Body of pancreas (tissue), 4 donors: ENCODE results near the gene FAM76B.

Experiments
- POLR2A ChIP-seq, 3 donors: fragments of 450-650 bp; IDR thresholded peaks; one replicate each; pipeline ENCODE4 v1.6.1; 2016; ENCODE audit warnings: antibody characterized with exemption in 3 of 3, mild to moderate bottlenecking in 2 of 3
- TF ChIP-seq, protein P1 (sequence below), 7 experiments: fragments of 450-650 bp in 4 of 7; fragments of 200-600 bp in 3 of 7; sonication (generic) in 3 of 7; IDR thresholded peaks; one replicate each; pipeline ENCODE4 v1.5.1; 2016 to 2019; ENCODE audit warnings: antibody characterized with exemption in 7 of 7

GRCh38 chr11:95795627-95796295 is 6.2 kb upstream of the FAM76B start:
- TF ChIP-seq, protein P1, sequence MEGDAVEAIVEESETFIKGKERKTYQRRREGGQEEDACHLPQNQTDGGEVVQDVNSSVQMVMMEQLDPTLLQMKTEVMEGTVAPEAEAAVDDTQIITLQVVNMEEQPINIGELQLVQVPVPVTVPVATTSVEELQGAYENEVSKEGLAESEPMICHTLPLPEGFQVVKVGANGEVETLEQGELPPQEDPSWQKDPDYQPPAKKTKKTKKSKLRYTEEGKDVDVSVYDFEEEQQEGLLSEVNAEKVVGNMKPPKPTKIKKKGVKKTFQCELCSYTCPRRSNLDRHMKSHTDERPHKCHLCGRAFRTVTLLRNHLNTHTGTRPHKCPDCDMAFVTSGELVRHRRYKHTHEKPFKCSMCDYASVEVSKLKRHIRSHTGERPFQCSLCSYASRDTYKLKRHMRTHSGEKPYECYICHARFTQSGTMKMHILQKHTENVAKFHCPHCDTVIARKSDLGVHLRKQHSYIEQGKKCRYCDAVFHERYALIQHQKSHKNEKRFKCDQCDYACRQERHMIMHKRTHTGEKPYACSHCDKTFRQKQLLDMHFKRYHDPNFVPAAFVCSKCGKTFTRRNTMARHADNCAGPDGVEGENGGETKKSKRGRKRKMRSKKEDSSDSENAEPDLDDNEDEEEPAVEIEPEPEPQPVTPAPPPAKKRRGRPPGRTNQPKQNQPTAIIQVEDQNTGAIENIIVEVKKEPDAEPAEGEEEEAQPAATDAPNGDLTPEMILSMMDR (IDR thresholded peaks at IDR 0.05): no peak
- TF ChIP-seq POLR2A (IDR thresholded peaks at IDR 0.05): no peak
